Measurements from ENCODE around the gene PRDX2.

DNA sequence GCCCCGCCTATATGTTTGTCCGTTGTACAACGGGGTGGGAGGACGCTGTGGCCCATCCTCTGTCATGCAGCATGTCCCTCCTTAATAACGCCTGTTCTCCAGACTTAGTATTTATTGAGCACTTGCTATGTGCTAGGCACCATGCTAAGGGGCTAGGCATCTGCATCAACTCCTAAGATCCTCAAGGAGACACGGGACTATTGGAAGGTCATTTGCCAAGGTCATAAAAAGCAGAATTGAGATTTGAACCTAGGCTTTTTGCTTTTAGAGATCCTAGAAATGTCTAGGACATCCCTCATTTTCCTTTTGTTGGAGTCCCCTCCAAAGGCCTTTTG, 34.9 kb upstream of the PRDX2 start:
- TF ChIP-seq, protein P1, sequence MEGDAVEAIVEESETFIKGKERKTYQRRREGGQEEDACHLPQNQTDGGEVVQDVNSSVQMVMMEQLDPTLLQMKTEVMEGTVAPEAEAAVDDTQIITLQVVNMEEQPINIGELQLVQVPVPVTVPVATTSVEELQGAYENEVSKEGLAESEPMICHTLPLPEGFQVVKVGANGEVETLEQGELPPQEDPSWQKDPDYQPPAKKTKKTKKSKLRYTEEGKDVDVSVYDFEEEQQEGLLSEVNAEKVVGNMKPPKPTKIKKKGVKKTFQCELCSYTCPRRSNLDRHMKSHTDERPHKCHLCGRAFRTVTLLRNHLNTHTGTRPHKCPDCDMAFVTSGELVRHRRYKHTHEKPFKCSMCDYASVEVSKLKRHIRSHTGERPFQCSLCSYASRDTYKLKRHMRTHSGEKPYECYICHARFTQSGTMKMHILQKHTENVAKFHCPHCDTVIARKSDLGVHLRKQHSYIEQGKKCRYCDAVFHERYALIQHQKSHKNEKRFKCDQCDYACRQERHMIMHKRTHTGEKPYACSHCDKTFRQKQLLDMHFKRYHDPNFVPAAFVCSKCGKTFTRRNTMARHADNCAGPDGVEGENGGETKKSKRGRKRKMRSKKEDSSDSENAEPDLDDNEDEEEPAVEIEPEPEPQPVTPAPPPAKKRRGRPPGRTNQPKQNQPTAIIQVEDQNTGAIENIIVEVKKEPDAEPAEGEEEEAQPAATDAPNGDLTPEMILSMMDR (IDR thresholded peaks at IDR 0.05) = no peak
- no peak for TF ChIP-seq POLR2AphosphoS5 (IDR thresholded peaks at IDR 0.05; ENCODE audit: insufficient read depth in 1 of 2, low read depth in 1 of 2)

All from vagina (tissue), 2 donors.